Activated CD8-positive, alpha-beta memory T cell treated with anti-CD3 and anti-CD28 coated beads, Interleukin-2, amount 50 U/mL, for 1 hour (primary cell): ENCODE measurements around the gene NUBP1.

Source experiments
- DNase-seq: peaks from one replicate; pipeline ENCODE4 v3.0.0-alpha.2; 2020; ENCODE audit errors: extremely low read depth

NUBP1 gene

GRCh38 chr16:10806698-10807097 lies 63.1 kb downstream of the NUBP1 start:
- DNase-seq, result no peak

DNA sequence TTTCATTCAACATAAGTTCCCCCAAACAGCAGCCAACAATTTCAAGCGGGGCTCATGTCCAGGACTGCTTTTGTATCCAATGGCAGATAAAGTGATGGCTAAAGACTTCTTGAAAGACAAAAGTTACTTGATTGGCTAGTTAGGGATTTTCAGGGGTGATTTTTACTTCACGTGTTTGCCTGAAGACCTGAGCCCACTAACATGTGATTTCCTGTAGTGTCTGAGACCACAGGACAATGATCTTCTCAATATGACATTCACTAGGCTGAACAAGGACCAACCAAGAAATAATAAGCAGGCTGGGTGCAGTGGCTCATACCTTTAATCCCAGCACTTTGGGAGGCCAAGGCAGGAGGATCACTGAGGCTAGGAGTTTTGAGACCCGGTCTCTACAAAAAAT lies 64.6 kb downstream of the NUBP1 start:
- DNase-seq, result no peak

DNA sequence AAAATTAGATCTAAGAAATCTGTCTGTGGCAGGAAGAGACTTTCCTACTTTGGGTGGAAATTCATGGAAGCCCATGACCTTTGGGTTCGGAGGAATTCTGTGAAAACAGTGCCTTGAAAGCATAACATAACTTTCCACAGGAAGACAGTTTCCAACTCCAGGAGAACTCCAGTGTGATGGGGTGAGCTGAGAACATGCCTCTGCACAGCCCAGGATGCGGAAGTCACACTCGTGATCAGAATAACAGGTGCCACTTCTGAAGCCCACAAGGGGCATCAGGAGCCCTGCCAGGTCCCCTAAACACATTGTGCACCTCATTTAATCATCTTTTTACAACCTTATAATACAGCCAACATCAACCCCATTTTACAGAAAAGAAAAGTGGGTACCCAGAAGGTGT lies 65.2 kb downstream of the NUBP1 start:
- DNase-seq, result no peak

GRCh38 chr16:10809706-10810105 lies 66.1 kb downstream of the NUBP1 start:
- no peak for DNase-seq

DNA sequence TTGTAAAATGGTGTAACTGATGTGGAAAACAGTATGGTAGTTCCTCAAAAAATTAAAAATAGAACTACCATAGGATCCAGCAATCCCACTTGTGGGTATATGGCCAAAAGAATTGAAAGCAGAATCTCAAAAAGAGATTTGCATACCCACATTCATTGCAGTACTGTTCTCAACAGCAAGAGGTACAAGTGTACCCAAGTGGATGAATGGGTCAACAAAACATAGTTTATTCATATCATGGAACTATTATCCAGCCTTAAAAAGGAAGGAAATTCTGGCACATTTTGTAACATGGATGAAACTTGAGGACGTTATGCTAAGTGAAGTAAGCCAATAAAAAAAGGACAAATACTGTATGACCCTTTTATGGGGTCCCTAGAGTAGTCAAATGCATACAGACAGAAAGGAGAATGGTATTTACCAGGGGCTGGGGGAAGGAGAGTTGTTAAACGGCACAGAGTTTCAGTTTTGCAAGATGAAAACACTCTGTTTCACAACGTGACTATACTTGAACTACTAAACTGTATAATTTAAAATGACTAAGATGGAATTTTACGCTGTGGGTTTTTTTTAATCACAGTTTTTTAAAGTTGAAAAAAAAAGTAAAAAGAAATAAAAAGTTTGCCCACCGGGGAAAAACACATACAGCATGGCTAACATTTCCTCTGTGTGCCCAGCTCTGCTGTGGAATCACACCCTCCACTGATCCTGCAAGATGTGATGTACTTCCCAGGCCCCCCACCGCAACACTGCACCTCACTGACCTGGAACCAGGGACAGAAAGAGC lies 68.9 kb downstream of the NUBP1 start:
- no peak for DNase-seq

- DNase-seq, result no peak
These were observed 69.4 kb downstream of the NUBP1 start for GRCh38 chr16:10813099-10813455.

- DNase-seq, result no peak
These were observed 73.9 kb downstream of the NUBP1 start for GRCh38 chr16:10817514-10817913.

GRCh38 chr16:10817963-10818941 lies 74.6 kb downstream of the NUBP1 start, which contains the start of gene TVP23A:
TSS of gene TVP23A (minus strand) at chr16:10818794. CDS start at chr16:10818493, 301 bp downstream.
- DNase-seq, result no peak
